K562 (cell line): Measurements from ENCODE around the gene SCAMP3. TPM values are rescaled to one million over a fixed set of nuclear protein-coding genes. Genes with fewer than 3 reads are reported as not detected.

Experiments
- DEAF1 ChIP-seq: fragments of 450-650 bp; formaldehyde crosslinking; IDR thresholded peaks from 2 replicates; pipeline ENCODE4 v1.4.0; 2020; ENCODE audit warnings: mild to moderate bottlenecking, moderate library complexity
- NFATC3 ChIP-seq: fragments of 450-650 bp; IDR thresholded peaks from 2 replicates; pipeline ENCODE4 v1.6.1; 2017; ENCODE audit warnings: mild to moderate bottlenecking
- ZBTB11 ChIP-seq, 3 experiments: fragments of 200-800 bp in 1 of 3; fragments of 250-450 bp in 1 of 3; fragments of 450-650 bp in 1 of 3; sonication (Bioruptor Pico) in 1 of 3; sonication (Bioruptor generic) in 1 of 3; formaldehyde crosslinking in 1 of 3; IDR thresholded peaks; 2 replicates each; pipeline versions ENCODE4 v1.6.1 to v1.8.0; 2016 to 2022; ENCODE audit warnings: mild to moderate bottlenecking in 2 of 3, missing genetic modification characterization in 2 of 3, missing compliant biosample characterization in 1 of 3, moderate library complexity in 1 of 3
- ZBTB40 ChIP-seq, 2 experiments: fragments of 450-650 bp in 1 of 2; sonication (generic) in 1 of 2; formaldehyde crosslinking in 1 of 2; IDR thresholded peaks; 2 replicates each; pipeline versions ENCODE4 v1.7.1 to v1.9.0; 2016 to 2022; ENCODE audit warnings: inconsistent platforms in 1 of 2, mild to moderate bottlenecking in 1 of 2, missing genetic modification reagents in 1 of 2
- polyA plus RNA-seq, 8 experiments: library from polyadenylated mRNA; depleted of rRNA in 4 of 8; stranded (reverse) in 5 of 8; unstranded in 3 of 8; fragments of >200 nt; fragmentation: Nextera tagmentation in 2 of 8; fragmentation: Illumina TruSeq in 1 of 8; extraction: Ambion mirVana in 2 of 8; extraction: Trizol in 1 of 8; gene quantifications; 2 replicates each; pipeline versions ENCODE4 v1.2.1 to v1.2.3, GENCODE V29; 2011 to 2014; ENCODE audit warnings: inconsistent platforms in 1 of 8, missing spikeins in 1 of 8
- total RNA-seq, 7 experiments: library from RNA; depleted of rRNA in 6 of 7; stranded (reverse); fragments of >200 nt in 6 of 7; fragmentation: Illumina TruSeq in 2 of 7; extraction: Trizol in 2 of 7; gene quantifications; 2 replicates each; pipeline versions ENCODE4 v1.2.1 to v1.2.3, GENCODE V29; 2011 to 2021; ENCODE audit warnings: low replicate concordance in 1 of 7

Gene SCAMP3
- total and polyA plus RNA-seq, 9 of the 15 experiments (the other 6 are each of a cell fraction or from before 2014, with no cell fraction given): 14.2 to 131 (median 86.1) TPM

GRCh38 chr1:155272466-155273342 lies 10.5 kb upstream of the SCAMP3 start (continued):
- TF ChIP-seq ZBTB40 (IDR thresholded peaks at IDR 0.05) (peak; percentile 59; the same call in 1 of the 2 replicates), ZBTB40 (CRISPR knock-in tag; IDR thresholded peaks at IDR 0.05) (no peak), DEAF1 (CRISPR knock-in tag) (no peak), ZBTB11 (CRISPR knock-in tag; IDR thresholded peaks at IDR 0.05) (0 out of 6 replicates have a peak, but pooled peaks of 1 of the 3 experiments have one; percentile 17), NFATC3 (no peak)
